Measurements from ENCODE around the gene KIAA1958.

The KIAA1958 gene

DNA sequence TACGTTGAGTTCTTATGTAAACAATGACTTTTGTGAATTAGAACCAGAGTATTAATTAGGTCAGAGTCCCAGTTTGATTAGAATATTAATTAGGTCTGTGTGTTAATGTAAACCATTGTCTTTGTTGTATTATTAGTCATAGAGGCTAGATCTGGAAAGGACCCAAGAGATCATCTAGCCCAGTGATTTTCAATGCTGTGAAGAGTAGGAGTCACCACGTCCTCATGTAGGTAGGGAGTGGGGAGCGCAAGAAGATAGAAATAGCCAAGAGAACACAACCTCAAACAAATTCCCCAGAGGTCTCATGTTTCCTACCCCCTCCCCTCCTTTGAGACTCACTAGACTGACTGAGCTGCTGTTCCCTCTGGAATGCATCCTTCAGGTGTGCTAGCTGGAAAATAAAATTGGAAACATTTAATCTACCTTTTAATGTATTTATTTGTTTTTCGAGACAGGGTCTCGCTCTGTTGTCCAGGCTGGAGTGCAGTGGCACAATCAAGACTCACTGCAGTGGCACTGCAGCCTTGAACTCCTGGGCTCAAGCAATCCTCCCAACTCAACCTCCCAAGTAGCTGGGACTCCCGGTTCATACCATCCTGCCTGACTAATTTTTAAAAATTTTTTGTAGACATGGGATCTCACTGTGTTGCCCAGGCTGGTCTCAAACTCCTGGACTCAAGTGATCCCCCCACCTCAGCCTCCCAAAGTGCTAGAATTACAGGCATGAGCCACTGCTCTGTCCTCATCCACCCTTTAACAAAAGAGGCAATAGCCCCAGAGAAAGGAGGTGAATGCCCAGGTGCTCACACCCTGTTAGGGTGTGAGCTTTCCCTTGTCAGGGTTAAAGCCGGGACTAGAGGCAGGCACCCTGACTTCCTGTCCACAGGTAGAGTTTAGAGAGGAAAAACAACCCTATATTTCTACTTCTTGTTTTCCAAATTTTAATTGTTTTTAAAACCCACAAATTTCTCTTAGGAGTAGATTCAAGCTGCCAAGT, 138.4 kb downstream of the KIAA1958 start:
- TF ChIP-seq, protein P1, sequence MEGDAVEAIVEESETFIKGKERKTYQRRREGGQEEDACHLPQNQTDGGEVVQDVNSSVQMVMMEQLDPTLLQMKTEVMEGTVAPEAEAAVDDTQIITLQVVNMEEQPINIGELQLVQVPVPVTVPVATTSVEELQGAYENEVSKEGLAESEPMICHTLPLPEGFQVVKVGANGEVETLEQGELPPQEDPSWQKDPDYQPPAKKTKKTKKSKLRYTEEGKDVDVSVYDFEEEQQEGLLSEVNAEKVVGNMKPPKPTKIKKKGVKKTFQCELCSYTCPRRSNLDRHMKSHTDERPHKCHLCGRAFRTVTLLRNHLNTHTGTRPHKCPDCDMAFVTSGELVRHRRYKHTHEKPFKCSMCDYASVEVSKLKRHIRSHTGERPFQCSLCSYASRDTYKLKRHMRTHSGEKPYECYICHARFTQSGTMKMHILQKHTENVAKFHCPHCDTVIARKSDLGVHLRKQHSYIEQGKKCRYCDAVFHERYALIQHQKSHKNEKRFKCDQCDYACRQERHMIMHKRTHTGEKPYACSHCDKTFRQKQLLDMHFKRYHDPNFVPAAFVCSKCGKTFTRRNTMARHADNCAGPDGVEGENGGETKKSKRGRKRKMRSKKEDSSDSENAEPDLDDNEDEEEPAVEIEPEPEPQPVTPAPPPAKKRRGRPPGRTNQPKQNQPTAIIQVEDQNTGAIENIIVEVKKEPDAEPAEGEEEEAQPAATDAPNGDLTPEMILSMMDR (IDR thresholded peaks at IDR 0.05; ENCODE audit: low read depth, low read length, missing control alignments) = no peak

DNA sequence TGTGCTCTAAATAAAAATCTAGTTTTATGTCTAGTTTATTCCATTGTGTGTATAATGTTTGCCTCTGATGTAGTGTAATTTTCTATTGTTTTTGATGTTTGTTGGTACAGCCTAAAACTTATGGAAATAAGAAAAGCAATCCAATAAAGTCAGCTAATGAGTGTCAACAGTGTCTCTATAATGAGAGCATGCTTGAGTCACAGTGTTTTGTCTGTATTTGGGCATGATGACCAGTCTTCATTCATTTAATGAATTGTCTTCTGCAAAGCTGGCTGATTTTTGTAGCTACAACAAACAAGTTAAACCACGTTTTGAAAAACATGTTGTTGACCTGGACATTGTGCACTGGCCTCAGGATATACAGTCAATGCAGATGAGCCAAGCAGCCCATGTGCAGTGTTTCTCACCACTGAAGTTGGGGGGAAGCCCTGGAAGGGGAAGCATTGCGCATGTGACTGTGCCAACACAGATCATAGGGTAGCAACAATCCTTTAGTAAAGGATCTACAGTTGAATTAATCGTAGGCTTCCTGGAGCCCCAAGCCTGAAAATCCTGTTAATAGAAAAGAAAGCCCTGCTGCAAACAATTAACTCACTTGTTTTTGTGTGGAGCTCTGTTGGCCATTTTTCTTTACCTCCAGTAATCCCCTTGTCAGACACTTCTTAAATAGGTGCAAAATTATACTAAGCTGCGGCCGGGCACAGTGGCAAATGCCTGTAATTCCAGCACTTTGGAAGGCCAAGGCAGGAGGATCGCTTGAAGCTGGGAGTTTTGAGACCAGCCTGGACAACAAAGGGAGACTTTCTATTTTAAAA, 143.3 kb downstream of the KIAA1958 start:
- in situ Hi-C loops (cut with HindIII; ENCODE audit: low pct_ligation_motif_present, low sequenced_read_pairs) = no loop called here
- Histone ChIP-seq H3K4me3 (ENCODE audit: low read depth, low read length) (no peak overlapping the region), H3K36me3 (replicated peaks) (no peaks in the 10 kb centered on the region), H3K27ac (no peak overlapping the region), H3K27me3 (replicated peaks) (no peaks in the 10 kb centered on the region)
- TF ChIP-seq, protein P1 (IDR thresholded peaks at IDR 0.05; ENCODE audit: low read depth, low read length, missing control alignments) = no peak
- no peak for DNase-seq

More for the DNA sequence above, 138.4 kb downstream of the KIAA1958 start:
- Histone ChIP-seq H3K4me3 (ENCODE audit: low read depth, low read length) (no peak overlapping the region), H3K36me3 (replicated peaks) (no peaks in the 10 kb centered on the region), H3K27me3 (replicated peaks) (no peaks in the 10 kb centered on the region), H3K27ac (no peak overlapping the region)
- no peak for DNase-seq
- in situ Hi-C loops (cut with HindIII; ENCODE audit: low pct_ligation_motif_present, low sequenced_read_pairs) = no loop called here

DNA sequence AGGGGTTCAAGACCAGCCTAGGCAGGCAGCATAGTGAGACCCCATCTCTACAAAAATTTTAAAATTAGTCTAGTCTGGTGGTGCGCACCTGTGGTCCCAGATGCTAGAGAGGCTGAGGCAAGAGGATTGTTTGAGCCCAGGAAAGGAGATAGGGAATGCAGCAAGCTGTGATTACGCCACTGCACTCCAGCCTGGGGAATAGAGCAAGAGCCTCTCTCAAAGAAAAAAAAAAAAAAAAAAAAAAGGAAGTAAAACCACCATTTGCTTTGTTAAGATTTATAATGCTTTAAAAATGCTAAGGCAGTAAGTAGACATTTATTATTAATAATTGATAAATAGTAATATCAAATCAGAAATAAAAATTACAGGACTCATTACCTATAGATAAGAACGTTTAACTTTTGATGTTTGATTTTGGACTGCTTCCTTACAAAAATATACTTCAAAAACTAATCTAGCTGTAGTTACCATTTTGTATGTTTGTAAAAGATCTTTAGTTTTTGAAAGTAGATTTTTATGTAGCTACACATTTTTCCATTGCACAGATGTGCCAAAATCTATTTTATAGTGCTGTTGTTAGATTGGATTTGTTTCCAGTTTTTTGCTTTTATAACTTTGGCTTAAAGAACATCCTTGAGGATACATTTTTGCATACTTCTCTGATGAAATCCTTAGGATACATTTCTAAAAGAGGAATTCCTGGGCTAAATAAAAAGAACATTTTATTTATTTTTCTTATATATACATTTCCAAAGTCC, 144.9 kb downstream of the KIAA1958 start:
- no peak overlapping the region for H3K4me3 ChIP-seq (ENCODE audit: low read depth, low read length)
- no peaks in the 10 kb centered on the region for H3K27me3 ChIP-seq (replicated peaks)
- no peaks in the 10 kb centered on the region for H3K36me3 ChIP-seq (replicated peaks)
- in situ Hi-C loops (cut with HindIII; ENCODE audit: low pct_ligation_motif_present, low sequenced_read_pairs) = no loop called here
- H3K27ac ChIP-seq = no peak overlapping the region
- no peak for DNase-seq
- TF ChIP-seq, protein P1 (IDR thresholded peaks at IDR 0.05; ENCODE audit: low read depth, low read length, missing control alignments) = no peak

DNA sequence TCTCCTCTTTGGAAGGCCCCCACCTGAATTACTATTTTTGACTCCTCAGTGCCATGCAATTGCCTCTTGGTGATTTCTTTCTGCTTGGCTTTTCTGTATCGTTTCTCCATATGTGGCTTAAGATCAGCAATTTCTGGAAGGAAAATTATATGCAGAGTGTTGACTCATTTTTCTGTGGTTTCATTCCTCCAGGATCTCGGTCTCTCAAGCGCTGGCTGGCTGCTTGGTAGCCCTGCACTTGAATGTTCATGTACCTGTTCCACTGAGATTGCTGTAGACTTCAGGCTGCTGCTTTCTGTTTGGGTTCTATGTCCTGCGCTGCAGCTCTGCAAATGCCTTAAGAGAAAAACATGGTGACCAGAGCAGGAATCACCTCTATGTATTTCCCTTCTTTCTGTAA, 153.7 kb downstream of the KIAA1958 start:
- in situ Hi-C loops (cut with HindIII; ENCODE audit: low pct_ligation_motif_present, low sequenced_read_pairs) = no loop called here
- no peak overlapping the region for H3K27ac ChIP-seq
- DNase-seq = no peak
- no peak overlapping the region for H3K4me3 ChIP-seq (ENCODE audit: low read depth, low read length)
- no peaks in the 10 kb centered on the region for H3K36me3 ChIP-seq (replicated peaks)
- H3K27me3 ChIP-seq (replicated peaks) = no peaks in the 10 kb centered on the region
- TF ChIP-seq, protein P1 (IDR thresholded peaks at IDR 0.05; ENCODE audit: low read depth, low read length, missing control alignments) = no peak

DNA sequence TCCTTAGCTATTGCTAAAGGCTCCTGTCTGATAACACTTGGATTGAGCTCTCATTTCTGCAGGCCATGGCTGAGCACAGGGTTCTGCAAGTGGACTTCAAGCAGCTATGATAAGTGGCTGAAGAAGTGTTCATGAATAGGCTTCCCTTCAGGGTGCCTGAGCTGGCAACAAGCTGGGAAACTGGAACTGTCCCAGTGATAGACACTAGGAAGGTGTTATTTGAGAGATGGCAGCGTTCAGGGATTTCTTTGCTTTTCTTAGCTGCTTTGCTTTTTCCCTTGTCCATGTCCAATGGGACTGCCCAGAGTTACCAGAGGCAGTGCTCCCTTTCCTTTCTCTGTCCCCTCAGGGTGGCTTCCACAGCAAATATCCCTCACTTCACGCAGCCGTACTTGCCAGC, 155.5 kb downstream of the KIAA1958 start:
- Histone ChIP-seq H3K27ac (no peak overlapping the region), H3K27me3 (replicated peaks) (no peaks in the 10 kb centered on the region), H3K4me3 (ENCODE audit: low read depth, low read length) (no peak overlapping the region), H3K36me3 (replicated peaks) (no peaks in the 10 kb centered on the region)
- TF ChIP-seq, protein P1 (IDR thresholded peaks at IDR 0.05; ENCODE audit: low read depth, low read length, missing control alignments) = no peak
- no peak for DNase-seq
- in situ Hi-C loops (cut with HindIII; ENCODE audit: low pct_ligation_motif_present, low sequenced_read_pairs) = no loop called here

Measured in brain microvascular endothelial cell (primary cell).